ENCODE data around the gene ARID3A. TPM values are rescaled to one million over a fixed set of nuclear protein-coding genes. Genes with fewer than 3 reads are reported as not detected.

Gene ARID3A
- total RNA-seq, 3 donors from 2014 or later, result 10.1 to 16.0 (median 14.5) TPM

GRCh38 chr19:938233-938923 lies 12.5 kb downstream of the ARID3A start:
- Histone ChIP-seq H3K36me3 (ENCODE audit: low read depth) (no peaks in the 10 kb centered on the region), H3K4me3 (no peak overlapping the region), H3K9me3 (no peaks in the 10 kb centered on the region), H3K4me1 (ENCODE audit: low read depth) (peaks cover 38% of the 10 kb centered on the region)
- TF ChIP-seq CTCF (IDR thresholded peaks at IDR 0.05), result no peak
- ATAC-seq (no peak), DNase-seq (no peak)
- intact Hi-C loops (cut with DNase I, micrococcal nuclease), result no loop called here

- no peak for DNase-seq
- intact Hi-C loops (cut with DNase I, micrococcal nuclease), result no loop called here
- Histone ChIP-seq H3K9me3 (no peaks in the 10 kb centered on the region), H3K36me3 (ENCODE audit: low read depth) (no peaks in the 10 kb centered on the region), H3K4me1 (ENCODE audit: low read depth) (peaks cover 27% of the 10 kb centered on the region), H3K4me3 (no peak overlapping the region)
- ATAC-seq, result no peak
- no peak for TF ChIP-seq CTCF (IDR thresholded peaks at IDR 0.05)
Measured at GRCh38 chr19:939439-939838, 13.6 kb downstream of the ARID3A start.

- DNase-seq, result no peak
- intact Hi-C loops (cut with DNase I, micrococcal nuclease), result no loop called here
- no peaks in the 10 kb centered on the region for H3K36me3 ChIP-seq (ENCODE audit: low read depth)
- H3K4me1 ChIP-seq (ENCODE audit: low read depth), result peaks cover 26% of the 10 kb centered on the region
- H3K4me3 ChIP-seq, result no peak overlapping the region
- no peak for TF ChIP-seq CTCF (IDR thresholded peaks at IDR 0.05)
- H3K9me3 ChIP-seq, result no peaks in the 10 kb centered on the region
- ATAC-seq, result no peak
Measured at GRCh38 chr19:939922-940321, 14.1 kb downstream of the ARID3A start.

DNA sequence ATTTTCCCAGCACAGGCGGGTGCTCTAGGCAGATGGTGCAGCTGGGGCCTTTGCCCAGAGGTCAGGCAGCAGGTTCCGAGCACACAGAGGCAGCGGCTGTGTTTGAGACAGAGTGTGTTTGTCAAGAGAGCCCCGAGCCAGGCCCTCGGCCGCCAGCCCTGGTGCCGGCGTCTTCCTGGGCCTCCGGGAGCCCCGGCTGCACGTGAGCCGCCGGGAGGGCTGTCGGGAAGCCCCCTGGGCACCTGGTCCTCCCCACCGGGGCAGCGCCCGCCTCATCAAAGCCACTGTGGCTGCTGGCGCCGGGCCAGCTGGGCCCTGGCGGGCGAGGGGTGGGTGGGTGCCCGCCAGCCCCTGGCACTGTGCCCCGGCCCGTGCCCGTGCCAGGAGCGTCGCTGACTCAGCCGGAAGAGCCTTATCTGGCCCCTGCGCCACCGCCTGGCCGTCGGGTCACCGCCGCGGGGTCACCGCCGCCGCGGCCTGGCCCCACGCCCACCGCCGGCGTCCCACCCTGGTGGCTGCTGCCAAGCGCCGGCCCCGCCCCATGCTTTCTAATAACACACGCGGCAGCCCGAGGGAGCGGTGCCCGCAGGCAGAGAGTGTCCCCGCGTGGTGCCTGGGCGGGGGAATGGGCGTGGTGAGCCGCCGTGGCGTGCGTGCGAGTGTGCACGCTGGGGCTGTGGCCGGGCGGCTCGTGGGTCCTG lies 14.9 kb downstream of the ARID3A start:
- DNase-seq (peak; percentile 83 to 88 (median 86)), ATAC-seq (peak; percentile 88)
- Histone ChIP-seq H3K4me1 (ENCODE audit: low read depth) (peaks cover 24% of the 10 kb centered on the region), H3K4me3 (no peak overlapping the region), H3K36me3 (ENCODE audit: low read depth) (no peaks in the 10 kb centered on the region), H3K9me3 (no peaks in the 10 kb centered on the region)
- intact Hi-C loops (cut with DNase I, micrococcal nuclease), result no loop called here
- TF ChIP-seq CTCF (IDR thresholded peaks at IDR 0.05), result no peak

DNA sequence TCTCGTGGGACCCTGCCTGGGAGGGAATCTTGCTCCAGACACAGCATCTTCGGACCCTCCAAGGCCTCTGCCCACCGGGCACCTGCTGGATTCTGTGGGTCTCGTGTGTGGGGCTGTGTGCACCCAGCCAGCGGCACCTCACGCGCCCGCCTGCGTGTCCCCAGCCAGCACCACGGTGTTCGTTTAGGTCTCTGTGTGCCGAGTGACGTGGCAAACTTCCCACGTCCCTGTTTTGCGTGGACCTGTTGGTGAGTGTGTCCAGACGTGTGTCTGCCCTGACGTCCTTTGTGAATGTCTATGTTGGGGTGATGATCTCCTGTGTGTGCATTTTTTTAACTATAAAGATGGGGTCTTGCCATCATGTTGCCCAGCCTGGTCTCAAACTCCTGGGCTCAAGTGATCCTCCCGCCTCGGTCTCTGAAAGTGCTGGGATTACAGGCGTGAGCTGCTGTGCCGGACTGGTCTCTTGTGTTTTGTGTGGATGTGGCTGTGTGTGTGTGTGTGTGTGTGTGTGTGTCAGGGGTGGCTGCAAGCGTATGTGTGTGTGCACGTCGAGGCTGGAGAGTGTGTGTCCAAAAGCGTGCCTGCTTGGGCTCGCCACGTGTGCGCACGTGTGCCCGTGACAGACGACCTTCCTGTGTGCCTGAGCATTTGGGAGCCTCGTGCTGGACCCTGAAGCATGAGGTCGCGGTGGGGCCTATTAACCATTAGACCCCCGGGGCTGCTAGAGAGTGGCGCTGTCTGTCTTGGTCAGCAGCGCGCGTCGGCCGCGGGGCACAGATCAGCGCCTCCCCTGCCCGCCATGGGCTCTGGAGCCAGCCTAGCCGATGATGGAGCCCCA lies 15.7 kb downstream of the ARID3A start:
- no peak for DNase-seq
- ATAC-seq, result no peak
- Histone ChIP-seq H3K9me3 (no peaks in the 10 kb centered on the region), H3K36me3 (ENCODE audit: low read depth) (no peaks in the 10 kb centered on the region), H3K4me1 (ENCODE audit: low read depth) (peaks cover 24% of the 10 kb centered on the region), H3K4me3 (no peak overlapping the region)
- intact Hi-C loops (cut with DNase I, micrococcal nuclease), result no loop called here
- no peak for TF ChIP-seq CTCF (IDR thresholded peaks at IDR 0.05)
